HCT116 (cell line): ENCODE data around the gene CAPZB. TPM values are rescaled to one million over a fixed set of nuclear protein-coding genes. Genes with fewer than 3 reads are reported as not detected.

Experiments used
- ATAC-seq: fragments of 200-7000 bp; cut with Tn5 transposase; 2 replicates; pipeline ENCODE4 v1.9.1; 2020; ENCODE audit warnings: mild to moderate bottlenecking, moderate library complexity
- BruUV-seq: library from RNA; stranded (reverse); fragments of 400-500 nt; replicated peaks from 2 replicates; lab custom pipeline; 2021; lab: Mats Ljungman, UMichigan
- CTCF ChIA-PET: fragments of 300-600 bp; sonication (Branson Sonifier 250); formaldehyde crosslinking; loops from one replicate; lab custom pipeline; 2021; ENCODE audit warnings: antibody characterized with exemption; lab: Charles Lee
- POLR2A ChIA-PET: fragments of 300-600, 350-600 bp; sonication (Branson Sonifier 250); formaldehyde crosslinking; loops from one replicate; lab custom pipeline; 2021; ENCODE audit warnings: antibody characterized with exemption; lab: Charles Lee
- RAD21 ChIA-PET, 2 experiments: fragments of 300-600 bp; sonication (Branson Sonifier 250); formaldehyde crosslinking; loops; one replicate each; lab custom pipeline; 2023; ENCODE audit warnings: low total read pairs in 2 of 2; ENCODE audit not compliant: uncharacterized antibody in 2 of 2, unreplicated experiment in 2 of 2, low non-redundant PET in 1 of 2; lab: Charles Lee
- DNase-seq: peaks from one replicate; pipeline ENCODE4 v3.0.0-alpha.2; 2010; ENCODE audit warnings: low read depth, low spot score
- H2AFZ ChIP-seq: fragments of 200-600 bp; shearing (Covaris generic), sonication (generic); 2 replicates; pipeline ENCODE4 v1.6.1; 2017; ENCODE audit warnings: low read depth, mixed run types, mixed read lengths, antibody characterized with exemption, low read length; ENCODE audit not compliant: poor library complexity, severe bottlenecking
- H3K27ac ChIP-seq: 2 replicates; pipeline ENCODE4 v1.5.1; 2012; ENCODE audit warnings: low read depth, low read length
- H3K27me3 ChIP-seq: fragments of 200-600 bp; sonication (generic); 2 replicates; pipeline ENCODE4 v1.6.1; 2016; ENCODE audit warnings: mixed run types, low read length, mixed read lengths; ENCODE audit not compliant: insufficient read depth
- H3K36me3 ChIP-seq, 2 experiments: fragments of 200-500 bp in 1 of 2; fragments of 200-600 bp in 1 of 2; sonication (Bioruptor generic) in 1 of 2; sonication (generic) in 1 of 2; 2 replicates each; pipeline versions ENCODE4 v1.5.1 to v1.6.1; 2014 to 2016; ENCODE audit warnings: low read length in 2 of 2, inconsistent platforms in 1 of 2, mixed read lengths in 1 of 2, mixed run types in 1 of 2; ENCODE audit not compliant: insufficient read depth in 2 of 2, control insufficient read depth in 1 of 2
- H3K4me1 ChIP-seq, 2 experiments: fragments of 200-600 bp in 1 of 2; sonication (generic) in 1 of 2; 2 replicates each; pipeline versions ENCODE4 v1.5.1 to v1.6.1; 2012 to 2017; ENCODE audit warnings: low read length in 2 of 2, inconsistent platforms in 1 of 2, mild to moderate bottlenecking in 1 of 2, mixed read lengths in 1 of 2, mixed run types in 1 of 2, moderate library complexity in 1 of 2; ENCODE audit not compliant: insufficient read depth in 2 of 2, control insufficient read depth in 1 of 2
- H3K4me2 ChIP-seq: fragments of 200-600 bp; sonication (generic); 2 replicates; pipeline ENCODE4 v1.6.1; 2017; ENCODE audit warnings: mixed run types, low read length, mixed read lengths
- H3K4me3 ChIP-seq, 2 experiments: fragments of 200-600 bp in 1 of 2; sonication (generic) in 1 of 2; replicated peaks in 1 of 2; 2 replicates each; pipeline ENCODE4 v1.5.1; 2011 to 2016; ENCODE audit warnings: low read length in 2 of 2, control low read depth in 1 of 2, low read depth in 1 of 2, mild to moderate bottlenecking in 1 of 2, mixed read lengths in 1 of 2, mixed run types in 1 of 2
- H3K79me2 ChIP-seq: fragments of 200-600 bp; sonication (generic); 2 replicates; pipeline ENCODE4 v1.6.1; 2017; ENCODE audit warnings: mild to moderate bottlenecking, mixed run types, low read length, moderate library complexity, mixed read lengths; ENCODE audit not compliant: insufficient read depth
- H3K9ac ChIP-seq: fragments of 200-600 bp; sonication (generic); 2 replicates; pipeline ENCODE4 v1.6.1; 2016; ENCODE audit warnings: low read length, mixed read lengths
- H3K9me2 ChIP-seq: fragments of 200-600 bp; sonication (generic), shearing (Covaris generic); 2 replicates; pipeline ENCODE4 v1.6.1; 2017; ENCODE audit warnings: mixed run types, mild to moderate bottlenecking, moderate library complexity; ENCODE audit not compliant: insufficient read depth
- H3K9me3 ChIP-seq, 2 experiments: fragments of 200-500 bp in 1 of 2; fragments of 200-600 bp in 1 of 2; sonication (Bioruptor generic) in 1 of 2; sonication (generic) in 1 of 2; 2 replicates each; pipeline ENCODE4 v1.6.1; 2014 to 2017; ENCODE audit warnings: low read length in 2 of 2, mixed read lengths in 2 of 2, inconsistent platforms in 1 of 2, low read depth in 1 of 2, mild to moderate bottlenecking in 1 of 2, mixed run types in 1 of 2, moderate library complexity in 1 of 2; ENCODE audit not compliant: control insufficient read depth in 1 of 2, insufficient read depth in 1 of 2
- H4K20me1 ChIP-seq: fragments of 200-600 bp; sonication (generic), shearing (Covaris generic); 2 replicates; pipeline ENCODE4 v1.6.1; 2017; ENCODE audit warnings: mixed run types, mild to moderate bottlenecking, moderate library complexity; ENCODE audit not compliant: insufficient read depth
- ATF3 ChIP-seq: IDR thresholded peaks from 2 replicates; pipeline ENCODE4 v1.6.1; 2012
- CBX3 ChIP-seq: IDR thresholded peaks from 2 replicates; pipeline ENCODE4 v1.6.1; 2012; ENCODE audit warnings: low read depth
- EZH2phosphoT487 ChIP-seq: fragments of 200-600 bp; IDR thresholded peaks from 2 replicates; pipeline ENCODE4 v1.6.1; 2018; ENCODE audit warnings: antibody characterized with exemption, borderline replicate concordance
- JUND ChIP-seq: IDR thresholded peaks from 2 replicates; pipeline ENCODE4 v1.6.1; 2012
- SIN3A ChIP-seq: IDR thresholded peaks from 2 replicates; pipeline ENCODE4 v1.6.1; 2012; ENCODE audit warnings: low read depth
- SRF ChIP-seq: IDR thresholded peaks from 2 replicates; pipeline ENCODE4 v1.6.1; 2012; ENCODE audit warnings: low read depth
- YY1 ChIP-seq: IDR thresholded peaks from 2 replicates; pipeline ENCODE4 v1.6.1; 2011; ENCODE audit warnings: low read length, low read depth, moderate library complexity, mild to moderate bottlenecking; ENCODE audit not compliant: insufficient replicate concordance; ENCODE audit errors: extremely low read depth
- ZBTB33 ChIP-seq: IDR thresholded peaks from 2 replicates; pipeline ENCODE4 v1.6.1; 2011; ENCODE audit warnings: mild to moderate bottlenecking, low read length, moderate library complexity; ENCODE audit not compliant: insufficient replicate concordance; ENCODE audit errors: extremely low read depth
- ZFX ChIP-seq: fragments of 450-650 bp; IDR thresholded peaks from 2 replicates; pipeline ENCODE4 v1.6.1; 2017
- ZNF274 ChIP-seq: fragments of 200-500 bp; sonication (Bioruptor generic); IDR thresholded peaks from 2 replicates; pipeline ENCODE4 v1.6.1; 2014; ENCODE audit warnings: mild to moderate bottlenecking, low read depth, low read length, inconsistent platforms
- intact Hi-C: fragments of 100-400 bp; cut with micrococcal nuclease; formaldehyde crosslinking; loops from 2 replicates; pipeline ENCODE4 v1.10.0; 2022
- total RNA-seq: library from RNA; stranded (reverse); gene quantifications from one replicate; pipeline ENCODE4 v1.2.1, GENCODE V29; 2021; ENCODE audit not compliant: unreplicated experiment

CAPZB gene
- total RNA-seq, 1 experiment from 2014 or later: 203 TPM

- no peaks in the 10 kb centered on the region for H3K4me1 ChIP-seq
- H3K9ac ChIP-seq: no peak overlapping the region
- no peaks in the 10 kb centered on the region for H3K9me3 ChIP-seq
- no peaks in the 10 kb centered on the region for H4K20me1 ChIP-seq
- H3K9me2 ChIP-seq: no peaks in the 10 kb centered on the region
- no peaks in the 10 kb centered on the region for H3K79me2 ChIP-seq
- no TSS peak for BruUV-seq
- no peak for DNase-seq
- intact Hi-C loops: no loop called here
- ChIA-PET POLR2A (no interaction called here), CTCF (no interaction called here), RAD21 (no interaction called here)
- no peak overlapping the region for H3K27ac ChIP-seq
- H3K4me2 ChIP-seq: no peak overlapping the region
- no peaks in the 10 kb centered on the region for H3K27me3 ChIP-seq
- no peak overlapping the region for H2AFZ ChIP-seq
- TF ChIP-seq YY1 (no peak), JUND (no peak), ZNF274 (no peak), ZBTB33 (no peak), EZH2phosphoT487 (no peak), SIN3A (no peak)
- no peak for ATAC-seq
- H3K4me3 ChIP-seq: no peak overlapping the region
- H3K36me3 ChIP-seq: peaks cover 0 to 6% of the 10 kb centered on the region in 2 experiments; a peak in 1 of 4 replicates
Measured at GRCh38 chr1:19349999-19350398, 135.3 kb downstream of the CAPZB start.

- Histone ChIP-seq H3K27ac (no peak overlapping the region), H3K36me3 (0 out of 4 replicates have a peak, but pooled peaks cover 0 to 6% of the 10 kb centered on the region in 2 experiments), H2AFZ (no peak overlapping the region), H3K9ac (no peak overlapping the region), H3K27me3 (no peaks in the 10 kb centered on the region), H3K4me1 (no peaks in the 10 kb centered on the region), H3K9me2 (no peaks in the 10 kb centered on the region), H3K79me2 (no peaks in the 10 kb centered on the region), H4K20me1 (no peaks in the 10 kb centered on the region), H3K4me3 (no peak overlapping the region), H3K4me2 (no peak overlapping the region), H3K9me3 (no peaks in the 10 kb centered on the region)
- intact Hi-C loops: no loop called here
- ATAC-seq (no peak), DNase-seq (no peak)
- BruUV-seq: no TSS peak
- ChIA-PET CTCF (interaction anchor here (1.4 kb wide), 1 partner anchor 305 kb away, joined by 6 read pairs; no protein-coding TSS in a partner anchor), RAD21 (no interaction called here), POLR2A (no interaction called here)
- TF ChIP-seq SRF (no peak), CBX3 (no peak), ZNF274 (no peak), ATF3 (no peak), ZFX (no peak)
Measured at GRCh38 chr1:19348441-19349198, 136.7 kb downstream of the CAPZB start.
